ENCODE measurements around the gene CYP21A2.
"Not testable (repeated sequence)": the region's sequence is repeated elsewhere in the genome, so short reads cannot be mapped to it uniquely, and the experiment has no call there.

GRCh38 chr6:32068315-32068714, 30.1 kb downstream of the CYP21A2 start:
- not testable (repeated sequence) for TF ChIP-seq CTCF (conservative IDR thresholded peaks at IDR 0.05; ENCODE audit: low read length); EZH2phosphoT487 (IDR thresholded peaks at IDR 0.05; ENCODE audit: borderline replicate concordance, low read depth, low read length)

Data from OCI-LY7 (cell line).